Gastrocnemius medialis (tissue), 4 donors: Measurements from ENCODE around the gene THRSP. TPM values are rescaled to one million over a fixed set of nuclear protein-coding genes. Genes with fewer than 3 reads are reported as not detected.
"Not testable (repeated sequence)": the region's sequence is repeated elsewhere in the genome, so short reads cannot be mapped to it uniquely, and the experiment has no call there.

Experiments used
- ATAC-seq, 2 donors: fragments of 150-250 bp; one replicate each; pipeline ENCODE4 v1.9.1; 2016
- DNase-seq, 2 donors: peaks; one replicate each; pipeline ENCODE4 v3.0.0-alpha.2; 2019
- H3K27ac ChIP-seq, 4 donors: fragments of 200-600 bp; sonication (generic); 1 replicate in 1 of 4; 2 replicates in 3 of 4; pipeline ENCODE4 v1.5.1; 2016 to 2018; ENCODE audit warnings: mild to moderate bottlenecking in 2 of 4, moderate library complexity in 1 of 4
- H3K27me3 ChIP-seq, 3 donors: fragments of 200-600 bp; sonication (generic) in 2 of 3; 1 replicate in 1 of 3; 2 replicates in 2 of 3; pipeline versions ENCODE4 v1.5.1 to v1.6.0; 2016 to 2019; ENCODE audit warnings: mild to moderate bottlenecking in 1 of 3, moderate library complexity in 1 of 3
- H3K36me3 ChIP-seq, 2 donors: fragments of 200-600 bp; sonication (generic) in 1 of 2; one replicate each; pipeline ENCODE4 v1.5.1; 2017 to 2018
- H3K4me1 ChIP-seq, 2 donors: fragments of 200-600 bp; sonication (generic) in 1 of 2; one replicate each; pipeline ENCODE4 v1.5.1; 2016 to 2017; ENCODE audit warnings: mild to moderate bottlenecking in 2 of 2
- H3K4me3 ChIP-seq, 4 donors: fragments of 200-600 bp; sonication (generic) in 3 of 4; 1 replicate in 1 of 4; 2 replicates in 3 of 4; pipeline ENCODE4 v1.5.1; 2016 to 2019; ENCODE audit warnings: mild to moderate bottlenecking in 2 of 4
- H3K9me3 ChIP-seq, 3 donors: fragments of 200-600 bp; sonication (generic) in 2 of 3; 1 replicate in 1 of 3; 2 replicates in 2 of 3; pipeline ENCODE4 v1.5.1; 2016 to 2019
- POLR2A ChIP-seq, 2 donors: fragments of 450-650 bp; IDR thresholded peaks; one replicate each; pipeline ENCODE4 v1.6.1; 2017; ENCODE audit warnings: antibody characterized with exemption in 2 of 2, mild to moderate bottlenecking in 2 of 2, moderate library complexity in 2 of 2
- in situ Hi-C, 4 donors: fragments of 200-750 bp; cut with MboI; loops; one replicate each; pipeline versions ENCODE4 v1.15.0 to v1.8.0; 2017; ENCODE audit warnings: low sequenced_read_pairs in 4 of 4
- intact Hi-C: fragments of 100-400 bp; cut with DNase I; formaldehyde crosslinking; loops from one replicate; pipeline ENCODE4 v1.15.1; 2023; ENCODE audit warnings: low total_unique reads
- total RNA-seq, 4 donors: library from RNA; depleted of rRNA; stranded (reverse); fragments of >200 nt; gene quantifications; one replicate each; pipeline versions ENCODE4 v1.1.0 to v1.2.3, GENCODE V29; 2016
- TF ChIP-seq, protein P1 (sequence below), 5 experiments: fragments of 450-650 bp in 3 of 5; fragments of 200-600 bp in 2 of 5; sonication (generic) in 2 of 5; IDR thresholded peaks in 4 of 5; conservative IDR thresholded peaks in 1 of 5; 1 replicate in 4 of 5; 2 replicates in 1 of 5; pipeline ENCODE4 v1.5.1; 2016 to 2019; ENCODE audit warnings: antibody characterized with exemption in 5 of 5, mild to moderate bottlenecking in 3 of 5, moderate library complexity in 3 of 5

THRSP gene
- total RNA-seq, 4 donors from 2014 or later, result 0.67 to 31.3 (median 14.0) TPM; not detected in 1

- TF ChIP-seq POLR2A (IDR thresholded peaks at IDR 0.05), result no peak
- TF ChIP-seq, protein P1, sequence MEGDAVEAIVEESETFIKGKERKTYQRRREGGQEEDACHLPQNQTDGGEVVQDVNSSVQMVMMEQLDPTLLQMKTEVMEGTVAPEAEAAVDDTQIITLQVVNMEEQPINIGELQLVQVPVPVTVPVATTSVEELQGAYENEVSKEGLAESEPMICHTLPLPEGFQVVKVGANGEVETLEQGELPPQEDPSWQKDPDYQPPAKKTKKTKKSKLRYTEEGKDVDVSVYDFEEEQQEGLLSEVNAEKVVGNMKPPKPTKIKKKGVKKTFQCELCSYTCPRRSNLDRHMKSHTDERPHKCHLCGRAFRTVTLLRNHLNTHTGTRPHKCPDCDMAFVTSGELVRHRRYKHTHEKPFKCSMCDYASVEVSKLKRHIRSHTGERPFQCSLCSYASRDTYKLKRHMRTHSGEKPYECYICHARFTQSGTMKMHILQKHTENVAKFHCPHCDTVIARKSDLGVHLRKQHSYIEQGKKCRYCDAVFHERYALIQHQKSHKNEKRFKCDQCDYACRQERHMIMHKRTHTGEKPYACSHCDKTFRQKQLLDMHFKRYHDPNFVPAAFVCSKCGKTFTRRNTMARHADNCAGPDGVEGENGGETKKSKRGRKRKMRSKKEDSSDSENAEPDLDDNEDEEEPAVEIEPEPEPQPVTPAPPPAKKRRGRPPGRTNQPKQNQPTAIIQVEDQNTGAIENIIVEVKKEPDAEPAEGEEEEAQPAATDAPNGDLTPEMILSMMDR (IDR thresholded peaks at IDR 0.05 in 4 of 5, conservative IDR thresholded peaks at IDR 0.05 in 1 of 5), result no peak
- H3K27me3 ChIP-seq, result no peaks in the 10 kb centered on the region
- intact Hi-C loops, result no loop called here
- H3K9me3 ChIP-seq, result no peaks in the 10 kb centered on the region
- in situ Hi-C loops, result no loop called here
- H3K4me3 ChIP-seq, result no peak overlapping the region
- DNase-seq, result no peak
- ATAC-seq, result no peak
- H3K36me3 ChIP-seq, result peaks cover 0 to 14% of the 10 kb centered on the region in 2 donors
- H3K4me1 ChIP-seq, result peaks cover 24 to 32% of the 10 kb centered on the region in 2 donors
- H3K27ac ChIP-seq, result no peak overlapping the region
Measured at GRCh38 chr11:78071717-78072116, 8.1 kb downstream of the THRSP start.

- Histone ChIP-seq H3K9me3 (no peaks in the 10 kb centered on the region), H3K36me3 (peaks cover 0 to 14% of the 10 kb centered on the region in 2 donors), H3K27ac (no peak overlapping the region), H3K27me3 (no peaks in the 10 kb centered on the region), H3K4me3 (no peak overlapping the region), H3K4me1 (peaks cover 31 to 40% of the 10 kb centered on the region in 2 donors)
- in situ Hi-C loops, result no loop called here
- ATAC-seq (no peak), DNase-seq (no peak)
- TF ChIP-seq, protein P1 (IDR thresholded peaks at IDR 0.05 in 4 of 5, conservative IDR thresholded peaks at IDR 0.05 in 1 of 5), result no peak
- TF ChIP-seq POLR2A (IDR thresholded peaks at IDR 0.05), result no peak
- intact Hi-C loops, result no loop called here
Measured at GRCh38 chr11:78072455-78072854, 8.8 kb downstream of the THRSP start.

DNA sequence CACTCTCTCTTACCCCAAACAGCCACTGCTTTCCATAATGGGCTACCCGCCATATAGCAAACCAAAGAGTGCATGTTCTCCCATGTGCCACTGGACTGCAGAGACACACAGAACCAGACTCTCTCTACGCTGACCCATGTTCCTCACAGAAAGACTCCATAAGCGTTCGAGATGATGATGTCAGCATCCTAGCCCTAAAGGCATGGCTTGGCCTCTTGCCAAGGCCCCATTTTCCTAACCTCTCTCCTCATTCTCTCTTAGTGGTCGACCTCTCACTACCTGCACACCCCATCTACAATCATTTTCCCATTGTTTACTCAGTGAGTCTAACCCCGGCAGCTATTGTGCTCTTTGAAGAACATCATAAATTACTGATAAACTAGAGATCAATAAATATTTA is 11.1 kb downstream of the THRSP start:
- in situ Hi-C loops, result no loop called here
- TF ChIP-seq, protein P1 (IDR thresholded peaks at IDR 0.05 in 4 of 5, conservative IDR thresholded peaks at IDR 0.05 in 1 of 5), result no peak
- no peak for TF ChIP-seq POLR2A (IDR thresholded peaks at IDR 0.05)
- Histone ChIP-seq H3K4me1 (peaks cover 41 to 47% of the 10 kb centered on the region in 2 donors), H3K4me3 (no peak overlapping the region), H3K27me3 (no peaks in the 10 kb centered on the region), H3K9me3 (no peaks in the 10 kb centered on the region), H3K36me3 (peaks cover 0 to 14% of the 10 kb centered on the region in 2 donors), H3K27ac (peak overlapping the region in 1 of 4 donors; percentile 28)
- intact Hi-C loops, result no loop called here
- no peak for ATAC-seq
- DNase-seq, result no peak

DNA sequence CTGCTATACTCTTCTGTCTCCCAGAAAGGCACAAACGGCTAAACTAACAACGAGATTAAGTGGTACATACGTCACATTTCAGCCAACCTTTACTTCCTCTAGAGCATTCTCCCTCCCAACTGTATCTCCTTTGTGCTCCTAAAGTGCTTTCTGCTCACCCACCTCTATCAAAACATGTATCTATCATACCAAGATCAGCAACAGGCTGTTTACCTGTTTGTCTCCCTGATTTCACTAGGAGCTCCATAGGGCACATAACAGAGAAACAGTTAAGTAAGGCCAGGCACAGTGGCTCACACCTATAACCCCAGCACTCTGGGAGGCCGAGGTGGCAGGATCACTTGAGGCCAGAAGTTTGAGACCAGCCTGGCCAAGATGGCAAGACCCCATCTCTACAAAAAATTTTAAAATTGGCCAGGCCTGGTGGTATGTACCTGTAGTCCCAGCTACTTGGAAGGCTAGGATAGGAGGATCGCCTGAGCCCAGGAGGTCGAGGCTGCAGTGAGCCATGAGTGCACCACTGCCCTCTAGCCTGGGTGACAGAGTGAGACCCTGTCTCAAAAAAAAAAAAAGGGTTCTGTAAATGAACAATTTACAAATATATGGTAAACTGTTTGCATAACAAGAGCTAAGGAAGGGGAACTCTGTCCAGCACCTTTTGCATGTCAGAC is 13.2 kb downstream of the THRSP start:
- ATAC-seq, result no peak
- intact Hi-C loops, result no loop called here
- Histone ChIP-seq H3K27ac (peak overlapping the region in 1 of 4 donors; percentile 13), H3K4me3 (no peak overlapping the region), H3K27me3 (no peaks in the 10 kb centered on the region), H3K4me1 (peaks cover 32 to 48% of the 10 kb centered on the region in 2 donors), H3K9me3 (no peaks in the 10 kb centered on the region), H3K36me3 (peaks cover 0 to 10% of the 10 kb centered on the region in 2 donors)
- no peak for DNase-seq
- in situ Hi-C loops, result no loop called here
- TF ChIP-seq POLR2A (IDR thresholded peaks at IDR 0.05), result no peak
- TF ChIP-seq, protein P1 (IDR thresholded peaks at IDR 0.05 in 4 of 5, conservative IDR thresholded peaks at IDR 0.05 in 1 of 5), result no peak

- in situ Hi-C loops, DNase-seq: not testable (repeated sequence)
- H3K4me3 ChIP-seq, result peak overlapping the region in 2 of 4 donors; percentile 87 to 91
Measured at GRCh38 chr11:78077592-78077991, 13.9 kb downstream of the THRSP start.

More at GRCh38 chr11:78077592-78077991, 13.9 kb downstream of the THRSP start:
- intact Hi-C loops, H3K9me3 ChIP-seq, H3K27me3 ChIP-seq, H3K36me3 ChIP-seq, ATAC-seq: not testable (repeated sequence)
- Histone ChIP-seq H3K4me1 (peaks cover 32 to 48% of the 10 kb centered on the region in 2 donors), H3K27ac (peak overlapping the region in 1 of 4 donors; percentile 95)
